HCT116 (cell line): ENCODE results near the gene MAPKAP1. TPM values are rescaled to one million over a fixed set of nuclear protein-coding genes. Genes with fewer than 3 reads are reported as not detected.
A peak's percentile ranks its signal among the peaks of the same experiment; 100 is the strongest.

ENCODE experiments used
- ATAC-seq: fragments of 200-7000 bp; cut with Tn5 transposase; 2 replicates; pipeline ENCODE4 v1.9.1; 2020; ENCODE audit warnings: mild to moderate bottlenecking, moderate library complexity
- BruUV-seq: library from RNA; stranded (reverse); fragments of 400-500 nt; replicated peaks from 2 replicates; lab custom pipeline; 2021; lab: Mats Ljungman, UMichigan
- CTCF ChIA-PET: fragments of 300-600 bp; sonication (Branson Sonifier 250); formaldehyde crosslinking; loops from one replicate; lab custom pipeline; 2021; ENCODE audit warnings: antibody characterized with exemption; lab: Charles Lee
- POLR2A ChIA-PET: fragments of 300-600, 350-600 bp; sonication (Branson Sonifier 250); formaldehyde crosslinking; loops from one replicate; lab custom pipeline; 2021; ENCODE audit warnings: antibody characterized with exemption; lab: Charles Lee
- RAD21 ChIA-PET, 2 experiments: fragments of 300-600 bp; sonication (Branson Sonifier 250); formaldehyde crosslinking; loops; one replicate each; lab custom pipeline; 2023; ENCODE audit warnings: low total read pairs in 2 of 2; ENCODE audit not compliant: uncharacterized antibody in 2 of 2, unreplicated experiment in 2 of 2, low non-redundant PET in 1 of 2; lab: Charles Lee
- DNase-seq: peaks from one replicate; pipeline ENCODE4 v3.0.0-alpha.2; 2010; ENCODE audit warnings: low read depth, low spot score
- H2AFZ ChIP-seq: fragments of 200-600 bp; shearing (Covaris generic), sonication (generic); 2 replicates; pipeline ENCODE4 v1.6.1; 2017; ENCODE audit warnings: low read depth, mixed run types, mixed read lengths, antibody characterized with exemption, low read length; ENCODE audit not compliant: poor library complexity, severe bottlenecking
- H3K27ac ChIP-seq: 2 replicates; pipeline ENCODE4 v1.5.1; 2012; ENCODE audit warnings: low read depth, low read length
- H3K27me3 ChIP-seq: fragments of 200-600 bp; sonication (generic); 2 replicates; pipeline ENCODE4 v1.6.1; 2016; ENCODE audit warnings: mixed run types, low read length, mixed read lengths; ENCODE audit not compliant: insufficient read depth
- H3K36me3 ChIP-seq, 2 experiments: fragments of 200-500 bp in 1 of 2; fragments of 200-600 bp in 1 of 2; sonication (Bioruptor generic) in 1 of 2; sonication (generic) in 1 of 2; 2 replicates each; pipeline versions ENCODE4 v1.5.1 to v1.6.1; 2014 to 2016; ENCODE audit warnings: low read length in 2 of 2, inconsistent platforms in 1 of 2, mixed read lengths in 1 of 2, mixed run types in 1 of 2; ENCODE audit not compliant: insufficient read depth in 2 of 2, control insufficient read depth in 1 of 2
- H3K4me1 ChIP-seq, 2 experiments: fragments of 200-600 bp in 1 of 2; sonication (generic) in 1 of 2; 2 replicates each; pipeline versions ENCODE4 v1.5.1 to v1.6.1; 2012 to 2017; ENCODE audit warnings: low read length in 2 of 2, inconsistent platforms in 1 of 2, mild to moderate bottlenecking in 1 of 2, mixed read lengths in 1 of 2, mixed run types in 1 of 2, moderate library complexity in 1 of 2; ENCODE audit not compliant: insufficient read depth in 2 of 2, control insufficient read depth in 1 of 2
- H3K4me2 ChIP-seq: fragments of 200-600 bp; sonication (generic); 2 replicates; pipeline ENCODE4 v1.6.1; 2017; ENCODE audit warnings: mixed run types, low read length, mixed read lengths
- H3K4me3 ChIP-seq, 2 experiments: fragments of 200-600 bp in 1 of 2; sonication (generic) in 1 of 2; replicated peaks in 1 of 2; 2 replicates each; pipeline ENCODE4 v1.5.1; 2011 to 2016; ENCODE audit warnings: low read length in 2 of 2, control low read depth in 1 of 2, low read depth in 1 of 2, mild to moderate bottlenecking in 1 of 2, mixed read lengths in 1 of 2, mixed run types in 1 of 2
- H3K79me2 ChIP-seq: fragments of 200-600 bp; sonication (generic); 2 replicates; pipeline ENCODE4 v1.6.1; 2017; ENCODE audit warnings: mild to moderate bottlenecking, mixed run types, low read length, moderate library complexity, mixed read lengths; ENCODE audit not compliant: insufficient read depth
- H3K9ac ChIP-seq: fragments of 200-600 bp; sonication (generic); 2 replicates; pipeline ENCODE4 v1.6.1; 2016; ENCODE audit warnings: low read length, mixed read lengths
- H3K9me2 ChIP-seq: fragments of 200-600 bp; sonication (generic), shearing (Covaris generic); 2 replicates; pipeline ENCODE4 v1.6.1; 2017; ENCODE audit warnings: mixed run types, mild to moderate bottlenecking, moderate library complexity; ENCODE audit not compliant: insufficient read depth
- H3K9me3 ChIP-seq, 2 experiments: fragments of 200-500 bp in 1 of 2; fragments of 200-600 bp in 1 of 2; sonication (Bioruptor generic) in 1 of 2; sonication (generic) in 1 of 2; 2 replicates each; pipeline ENCODE4 v1.6.1; 2014 to 2017; ENCODE audit warnings: low read length in 2 of 2, mixed read lengths in 2 of 2, inconsistent platforms in 1 of 2, low read depth in 1 of 2, mild to moderate bottlenecking in 1 of 2, mixed run types in 1 of 2, moderate library complexity in 1 of 2; ENCODE audit not compliant: control insufficient read depth in 1 of 2, insufficient read depth in 1 of 2
- H4K20me1 ChIP-seq: fragments of 200-600 bp; sonication (generic), shearing (Covaris generic); 2 replicates; pipeline ENCODE4 v1.6.1; 2017; ENCODE audit warnings: mixed run types, mild to moderate bottlenecking, moderate library complexity; ENCODE audit not compliant: insufficient read depth
- ATF3 ChIP-seq: IDR thresholded peaks from 2 replicates; pipeline ENCODE4 v1.6.1; 2012
- CBX3 ChIP-seq: IDR thresholded peaks from 2 replicates; pipeline ENCODE4 v1.6.1; 2012; ENCODE audit warnings: low read depth
- EGR1 ChIP-seq: IDR thresholded peaks from 2 replicates; pipeline ENCODE4 v1.6.1; 2012; ENCODE audit warnings: low read depth
- ELF1 ChIP-seq: IDR thresholded peaks from 2 replicates; pipeline ENCODE4 v1.6.1; 2012; ENCODE audit warnings: low read depth, borderline replicate concordance
- EZH2phosphoT487 ChIP-seq: fragments of 200-600 bp; IDR thresholded peaks from 2 replicates; pipeline ENCODE4 v1.6.1; 2018; ENCODE audit warnings: antibody characterized with exemption, borderline replicate concordance
- MAX ChIP-seq: IDR thresholded peaks from 2 replicates; pipeline ENCODE4 v1.6.1; 2012
- POLR2AphosphoS5 ChIP-seq: IDR thresholded peaks from 2 replicates; pipeline ENCODE4 v1.6.1; 2011; ENCODE audit warnings: mild to moderate bottlenecking, low read depth, low read length, moderate library complexity
- REST ChIP-seq: IDR thresholded peaks from 2 replicates; pipeline ENCODE4 v1.6.1; 2012; ENCODE audit warnings: low read depth
- SIN3A ChIP-seq: IDR thresholded peaks from 2 replicates; pipeline ENCODE4 v1.6.1; 2012; ENCODE audit warnings: low read depth
- SP1 ChIP-seq: IDR thresholded peaks from 2 replicates; pipeline ENCODE4 v1.6.1; 2012; ENCODE audit warnings: low read depth
- SRF ChIP-seq: IDR thresholded peaks from 2 replicates; pipeline ENCODE4 v1.6.1; 2012; ENCODE audit warnings: low read depth
- TCF7L2 ChIP-seq: IDR thresholded peaks from 2 replicates; pipeline ENCODE4 v1.7.0; 2011; ENCODE audit warnings: borderline replicate concordance, inconsistent platforms; ENCODE audit not compliant: insufficient read depth, insufficient read length; ENCODE audit errors: extremely low read depth
- ZFX ChIP-seq: fragments of 450-650 bp; IDR thresholded peaks from 2 replicates; pipeline ENCODE4 v1.6.1; 2017
- intact Hi-C: fragments of 100-400 bp; cut with micrococcal nuclease; formaldehyde crosslinking; loops from 2 replicates; pipeline ENCODE4 v1.10.0; 2022
- total RNA-seq: library from RNA; stranded (reverse); gene quantifications from one replicate; pipeline ENCODE4 v1.2.1, GENCODE V29; 2021; ENCODE audit not compliant: unreplicated experiment

Gene MAPKAP1
- total RNA-seq, 1 experiment from 2014 or later, result 72.5 TPM

DNA sequence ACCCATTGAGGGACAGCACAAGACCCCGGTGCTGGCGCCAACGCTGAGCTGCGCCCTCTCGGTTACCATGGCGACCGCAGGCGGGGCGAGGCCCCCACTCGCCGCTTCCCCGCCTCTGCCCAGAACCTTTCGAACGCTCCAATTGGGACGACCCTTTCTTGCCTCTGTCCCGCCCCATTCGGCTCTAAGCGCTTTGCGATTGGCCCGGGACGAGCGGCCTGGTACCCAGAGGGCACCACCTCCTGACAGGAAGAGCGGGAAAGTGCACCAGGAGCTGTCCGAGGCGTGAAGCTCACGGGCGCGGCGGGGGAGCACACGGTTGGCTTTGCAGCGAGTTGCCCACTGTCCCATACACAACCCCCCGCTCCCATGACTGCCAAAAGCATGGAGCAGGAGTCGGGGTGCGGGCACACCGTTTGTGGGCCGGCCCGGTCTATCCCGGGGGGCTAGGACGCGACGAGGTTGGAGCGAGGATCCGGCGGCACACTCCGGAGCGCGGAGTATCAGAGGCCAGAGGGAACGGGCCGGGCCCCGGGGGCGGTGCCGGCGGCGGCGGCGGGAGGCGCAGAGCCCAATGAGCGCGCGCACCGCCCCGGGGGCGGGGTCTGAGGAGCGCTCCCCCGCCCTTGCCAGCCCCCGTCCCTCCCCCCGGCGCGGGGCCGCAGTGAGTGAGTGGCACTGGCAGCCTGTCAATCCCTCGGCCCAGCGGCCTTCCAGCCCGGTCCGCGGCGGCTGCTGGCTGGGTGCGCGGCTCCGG lies 39.2 kb upstream of the MAPKAP1 start:
- ChIA-PET RAD21 (interaction anchor here in 1 of 2 experiments (0.6 kb wide), 1 partner anchor 239 kb away, joined by 3 read pairs; no protein-coding TSS in a partner anchor), CTCF (no interaction called here), POLR2A (no interaction called here)
- no peaks in the 10 kb centered on the region for H3K79me2 ChIP-seq
- H3K9ac ChIP-seq, result peak overlapping the region; percentile 27
- no peaks in the 10 kb centered on the region for H3K9me3 ChIP-seq
- peaks cover 3 to 23% of the 10 kb centered on the region in 2 experiments; a peak in 3 of 4 replicates for H3K4me1 ChIP-seq
- H3K4me3 ChIP-seq, result peak overlapping the region; percentile 22 to 44; a peak in 3 of 4 replicates
- no peaks in the 10 kb centered on the region for H4K20me1 ChIP-seq
- intact Hi-C loops, result loop anchor here (5.0 to 10.0 kb wide), 2 partner anchors 339 to 479 kb away; no protein-coding TSS in a partner anchor
- peak; percentile 91 for DNase-seq
- no peaks in the 10 kb centered on the region for H3K9me2 ChIP-seq
- no peaks in the 10 kb centered on the region for H3K27me3 ChIP-seq
- BruUV-seq, result no TSS peak
- peak overlapping the region; percentile 80 for H3K4me2 ChIP-seq
- H3K36me3 ChIP-seq, result no peaks in the 10 kb centered on the region
- peak; percentile 90 for ATAC-seq
- TF ChIP-seq POLR2AphosphoS5, result peak; percentile 74
- TF ChIP-seq EZH2phosphoT487, result no peak
- TF ChIP-seq SP1, result peak; percentile 82
- TF ChIP-seq ZFX, result peak; percentile 16; the same call in 1 of the 2 replicates
- TF ChIP-seq SRF, result no peak
- TF ChIP-seq ELF1, result no peak
- TF ChIP-seq SIN3A, result peak; percentile 47; the same call in 1 of the 2 replicates
- TF ChIP-seq CBX3, result peak; percentile 100
- TF ChIP-seq MAX, result peak; percentile 100
- peak; percentile 44; the same call in 1 of the 2 replicates for TF ChIP-seq EGR1
- no peak for TF ChIP-seq ATF3
- peak; percentile 37 for TF ChIP-seq TCF7L2
- TF ChIP-seq REST, result no peak; the same call in 1 of the 2 replicates
- peak overlapping the region; percentile 69 for H3K27ac ChIP-seq
- peak overlapping the region; percentile 13 for H2AFZ ChIP-seq
